ENCODE measurements around the gene EXOC4. TPM values are rescaled to one million over a fixed set of nuclear protein-coding genes. Genes with fewer than 3 reads are reported as not detected.

Gene EXOC4
- total RNA-seq, 4 donors from 2014 or later, result 36.6 to 64.0 (median 57.4) TPM

DNA sequence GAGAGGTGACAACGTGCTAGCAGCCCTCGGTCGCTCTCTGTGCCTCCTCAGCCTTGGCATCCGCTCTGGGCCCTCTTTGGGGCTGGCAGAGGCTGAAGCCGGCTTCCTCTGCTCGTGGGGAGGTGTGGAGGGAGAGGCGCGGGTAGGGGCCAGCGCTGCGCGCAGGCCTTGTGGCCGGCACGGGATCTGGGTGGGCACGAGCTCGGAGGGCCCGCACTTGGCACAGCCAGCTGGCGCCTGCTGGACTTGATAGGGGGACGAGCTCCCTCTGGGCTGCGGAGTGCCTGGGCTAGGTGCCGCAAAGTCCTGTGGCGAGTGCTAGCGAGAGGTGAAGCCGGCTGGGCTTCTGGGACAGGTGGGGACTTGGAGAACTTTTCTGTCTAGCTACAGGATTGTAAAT, 170.7 kb downstream of the EXOC4 start:
- no peaks in the 10 kb centered on the region for H3K27me3 ChIP-seq
- H3K36me3 ChIP-seq, result peaks cover 0 to 4% (median 0%) of the 10 kb centered on the region in 4 donors
- H3K9me3 ChIP-seq, result no peaks in the 10 kb centered on the region
- intact Hi-C loops (cut with DNase I), result no loop called here
- no peak for DNase-seq (ENCODE audit: extremely low spot score)
- no peak overlapping the region for H3K27ac ChIP-seq (replicated peaks in 1 of 4)
- no peaks in the 10 kb centered on the region for H3K4me1 ChIP-seq
- TF ChIP-seq POLR2A (IDR thresholded peaks at IDR 0.05; ENCODE audit: low read depth), result no peak
- TF ChIP-seq, protein P1, sequence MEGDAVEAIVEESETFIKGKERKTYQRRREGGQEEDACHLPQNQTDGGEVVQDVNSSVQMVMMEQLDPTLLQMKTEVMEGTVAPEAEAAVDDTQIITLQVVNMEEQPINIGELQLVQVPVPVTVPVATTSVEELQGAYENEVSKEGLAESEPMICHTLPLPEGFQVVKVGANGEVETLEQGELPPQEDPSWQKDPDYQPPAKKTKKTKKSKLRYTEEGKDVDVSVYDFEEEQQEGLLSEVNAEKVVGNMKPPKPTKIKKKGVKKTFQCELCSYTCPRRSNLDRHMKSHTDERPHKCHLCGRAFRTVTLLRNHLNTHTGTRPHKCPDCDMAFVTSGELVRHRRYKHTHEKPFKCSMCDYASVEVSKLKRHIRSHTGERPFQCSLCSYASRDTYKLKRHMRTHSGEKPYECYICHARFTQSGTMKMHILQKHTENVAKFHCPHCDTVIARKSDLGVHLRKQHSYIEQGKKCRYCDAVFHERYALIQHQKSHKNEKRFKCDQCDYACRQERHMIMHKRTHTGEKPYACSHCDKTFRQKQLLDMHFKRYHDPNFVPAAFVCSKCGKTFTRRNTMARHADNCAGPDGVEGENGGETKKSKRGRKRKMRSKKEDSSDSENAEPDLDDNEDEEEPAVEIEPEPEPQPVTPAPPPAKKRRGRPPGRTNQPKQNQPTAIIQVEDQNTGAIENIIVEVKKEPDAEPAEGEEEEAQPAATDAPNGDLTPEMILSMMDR (IDR thresholded peaks at IDR 0.05), result no peak
- no peak for TF ChIP-seq POLR2AphosphoS5 (IDR thresholded peaks at IDR 0.05)
- TF ChIP-seq EP300 (IDR thresholded peaks at IDR 0.05), result no peak
- H3K4me3 ChIP-seq, result no peak overlapping the region
- 92% methylated on average over 23 of the region's 23 CpGs for WGBS

DNA sequence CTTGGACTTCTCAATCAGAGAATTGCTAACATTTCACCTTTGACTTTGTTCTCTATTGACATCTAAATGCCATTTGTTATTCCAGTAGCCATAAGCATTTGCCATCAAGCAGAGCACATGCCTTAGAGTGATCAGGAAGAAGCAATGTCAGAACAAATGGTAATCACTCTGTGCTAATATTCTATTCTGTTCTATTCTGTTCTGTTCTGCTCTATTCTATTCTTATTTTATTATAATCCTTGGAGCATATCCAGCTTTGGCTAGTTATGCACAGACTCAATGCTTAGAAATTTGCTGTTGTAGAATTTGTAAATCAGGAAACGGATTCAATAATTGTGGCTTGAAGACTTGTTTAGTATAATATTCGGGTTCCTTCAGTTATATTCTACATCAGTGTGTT, 175.4 kb downstream of the EXOC4 start:
- no peaks in the 10 kb centered on the region for H3K27me3 ChIP-seq
- DNase-seq (ENCODE audit: extremely low spot score), result no peak
- peaks cover 0 to under 1% (median 0%) of the 10 kb centered on the region in 4 donors for H3K4me1 ChIP-seq
- H3K36me3 ChIP-seq, result peaks cover 0 to 4% (median 0%) of the 10 kb centered on the region in 4 donors
- TF ChIP-seq POLR2A (IDR thresholded peaks at IDR 0.05; ENCODE audit: low read depth) (no peak), EP300 (IDR thresholded peaks at IDR 0.05) (no peak), POLR2AphosphoS5 (IDR thresholded peaks at IDR 0.05) (no peak)
- TF ChIP-seq, protein P1 (IDR thresholded peaks at IDR 0.05), result no peak
- WGBS, result 97% methylated on average over 2 of the region's 2 CpGs
- no peak overlapping the region for H3K27ac ChIP-seq (replicated peaks in 1 of 4)
- no peak overlapping the region for H3K4me3 ChIP-seq
- intact Hi-C loops (cut with DNase I), result no loop called here
- no peaks in the 10 kb centered on the region for H3K9me3 ChIP-seq

- Histone ChIP-seq H3K4me3 (no peak overlapping the region), H3K27ac (replicated peaks in 1 of 4) (no peak overlapping the region), H3K27me3 (no peaks in the 10 kb centered on the region), H3K9me3 (no peaks in the 10 kb centered on the region), H3K4me1 (peaks cover 0 to 6% (median 4%) of the 10 kb centered on the region in 4 donors), H3K36me3 (peaks cover 0 to 4% (median 0%) of the 10 kb centered on the region in 4 donors)
- intact Hi-C loops (cut with DNase I), result no loop called here
- no peak for DNase-seq (ENCODE audit: extremely low spot score)
- no peak for TF ChIP-seq POLR2AphosphoS5 (IDR thresholded peaks at IDR 0.05)
- TF ChIP-seq, protein P1 (IDR thresholded peaks at IDR 0.05), result no peak
- 97% methylated on average over 3 of the region's 3 CpGs for WGBS
Observed at GRCh38 chr7:133428876-133429275, 176.0 kb downstream of the EXOC4 start.

- TF ChIP-seq, protein P1 (IDR thresholded peaks at IDR 0.05), result no peak
- no peak for TF ChIP-seq POLR2A (IDR thresholded peaks at IDR 0.05; ENCODE audit: low read depth)
- no peak for TF ChIP-seq EP300 (IDR thresholded peaks at IDR 0.05)
- TF ChIP-seq POLR2AphosphoS5 (IDR thresholded peaks at IDR 0.05), result no peak
- intact Hi-C loops (cut with DNase I), result no loop called here
- DNase-seq (ENCODE audit: extremely low spot score), result no peak
- Histone ChIP-seq H3K9me3 (no peaks in the 10 kb centered on the region), H3K36me3 (peaks cover 0 to under 1% (median 0%) of the 10 kb centered on the region in 4 donors), H3K4me3 (no peak overlapping the region), H3K27me3 (no peaks in the 10 kb centered on the region), H3K4me1 (peaks cover 0 to 11% (median 9%) of the 10 kb centered on the region in 4 donors), H3K27ac (replicated peaks in 1 of 4) (no peak overlapping the region)
- 95% methylated on average over 3 of the region's 3 CpGs for WGBS
Observed at GRCh38 chr7:133429371-133429770, 176.5 kb downstream of the EXOC4 start.

DNA sequence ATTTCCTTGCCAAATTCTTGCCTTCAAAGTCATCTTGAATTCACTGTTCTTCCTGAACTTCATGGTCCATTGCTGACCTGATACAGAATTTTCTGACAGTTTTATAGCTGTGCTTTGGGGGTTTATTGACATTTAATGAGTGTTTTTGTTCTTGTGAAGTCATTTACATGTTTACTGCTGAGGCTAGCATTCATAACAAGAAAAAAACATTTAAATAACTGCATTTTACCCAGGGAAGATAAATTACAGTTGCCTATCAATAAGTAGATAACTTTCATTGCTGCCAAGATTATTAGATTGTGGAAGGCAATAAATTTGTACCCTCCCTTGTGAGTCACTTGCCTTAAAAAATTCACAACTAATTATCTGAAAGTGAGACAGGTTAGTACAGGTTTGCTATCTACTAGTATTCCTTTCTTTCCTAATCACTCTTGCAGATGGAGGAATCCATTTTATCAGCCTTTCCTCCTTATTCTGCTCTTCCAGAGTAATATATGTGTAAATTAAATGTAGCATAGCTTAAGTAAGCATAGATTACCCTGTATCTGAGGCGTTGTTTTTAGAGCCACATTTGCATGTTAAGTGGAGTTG, 178.4 kb downstream of the EXOC4 start:
- DNase-seq (ENCODE audit: extremely low spot score), result no peak
- intact Hi-C loops (cut with DNase I), result no loop called here
- TF ChIP-seq POLR2A (IDR thresholded peaks at IDR 0.05; ENCODE audit: low read depth), result no peak
- TF ChIP-seq, protein P1 (IDR thresholded peaks at IDR 0.05), result no peak
- TF ChIP-seq POLR2AphosphoS5 (IDR thresholded peaks at IDR 0.05), result no peak
- TF ChIP-seq EP300 (IDR thresholded peaks at IDR 0.05), result no peak

More for the DNA sequence above, 178.4 kb downstream of the EXOC4 start:
- no peak overlapping the region for H3K4me3 ChIP-seq
- H3K27me3 ChIP-seq, result no peaks in the 10 kb centered on the region
- H3K36me3 ChIP-seq, result no peaks in the 10 kb centered on the region
- H3K9me3 ChIP-seq, result no peaks in the 10 kb centered on the region
- no peak overlapping the region for H3K27ac ChIP-seq (replicated peaks in 1 of 4)
- H3K4me1 ChIP-seq, result peaks cover 0 to 19% (median 13%) of the 10 kb centered on the region in 4 donors
- WGBS, result 96% methylated on average over 1 of the region's 1 CpG
